ENCODE data around the gene CPA2.

- TF ChIP-seq, protein P1, sequence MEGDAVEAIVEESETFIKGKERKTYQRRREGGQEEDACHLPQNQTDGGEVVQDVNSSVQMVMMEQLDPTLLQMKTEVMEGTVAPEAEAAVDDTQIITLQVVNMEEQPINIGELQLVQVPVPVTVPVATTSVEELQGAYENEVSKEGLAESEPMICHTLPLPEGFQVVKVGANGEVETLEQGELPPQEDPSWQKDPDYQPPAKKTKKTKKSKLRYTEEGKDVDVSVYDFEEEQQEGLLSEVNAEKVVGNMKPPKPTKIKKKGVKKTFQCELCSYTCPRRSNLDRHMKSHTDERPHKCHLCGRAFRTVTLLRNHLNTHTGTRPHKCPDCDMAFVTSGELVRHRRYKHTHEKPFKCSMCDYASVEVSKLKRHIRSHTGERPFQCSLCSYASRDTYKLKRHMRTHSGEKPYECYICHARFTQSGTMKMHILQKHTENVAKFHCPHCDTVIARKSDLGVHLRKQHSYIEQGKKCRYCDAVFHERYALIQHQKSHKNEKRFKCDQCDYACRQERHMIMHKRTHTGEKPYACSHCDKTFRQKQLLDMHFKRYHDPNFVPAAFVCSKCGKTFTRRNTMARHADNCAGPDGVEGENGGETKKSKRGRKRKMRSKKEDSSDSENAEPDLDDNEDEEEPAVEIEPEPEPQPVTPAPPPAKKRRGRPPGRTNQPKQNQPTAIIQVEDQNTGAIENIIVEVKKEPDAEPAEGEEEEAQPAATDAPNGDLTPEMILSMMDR (IDR thresholded peaks at IDR 0.05), result no peak
- TF ChIP-seq POLR2AphosphoS5 (IDR thresholded peaks at IDR 0.05; ENCODE audit: low read depth, low read length) (peak; percentile 90; the same call in 1 of the 2 replicates), SMC3 (IDR thresholded peaks at IDR 0.05; ENCODE audit: low read depth, low read length) (no peak), EP300 (IDR thresholded peaks at IDR 0.05; ENCODE audit: borderline replicate concordance in 1 of 2, low read depth in 1 of 2, low read length in 1 of 2) (peak in 1 of 2 experiments; percentile 99; a peak in 2 of 4 replicates), USF1 (IDR thresholded peaks at IDR 0.05; ENCODE audit: borderline replicate concordance, low read depth) (no peak)
Measured at GRCh38 chr7:130292682-130293257, 26.1 kb downstream of the CPA2 start, which contains the start of gene CPA4.
